Activated CD8-positive, alpha-beta memory T cell treated with anti-CD3 and anti-CD28 coated beads for 48 hours (primary cell): ENCODE data around the gene SORCS2.

ENCODE experiments used
- DNase-seq, 3 experiments: peaks; one replicate each; pipeline ENCODE4 v3.0.0-alpha.2; 2020; ENCODE audit warnings: low read depth in 2 of 3, low spot score in 2 of 3

SORCS2 gene

DNA sequence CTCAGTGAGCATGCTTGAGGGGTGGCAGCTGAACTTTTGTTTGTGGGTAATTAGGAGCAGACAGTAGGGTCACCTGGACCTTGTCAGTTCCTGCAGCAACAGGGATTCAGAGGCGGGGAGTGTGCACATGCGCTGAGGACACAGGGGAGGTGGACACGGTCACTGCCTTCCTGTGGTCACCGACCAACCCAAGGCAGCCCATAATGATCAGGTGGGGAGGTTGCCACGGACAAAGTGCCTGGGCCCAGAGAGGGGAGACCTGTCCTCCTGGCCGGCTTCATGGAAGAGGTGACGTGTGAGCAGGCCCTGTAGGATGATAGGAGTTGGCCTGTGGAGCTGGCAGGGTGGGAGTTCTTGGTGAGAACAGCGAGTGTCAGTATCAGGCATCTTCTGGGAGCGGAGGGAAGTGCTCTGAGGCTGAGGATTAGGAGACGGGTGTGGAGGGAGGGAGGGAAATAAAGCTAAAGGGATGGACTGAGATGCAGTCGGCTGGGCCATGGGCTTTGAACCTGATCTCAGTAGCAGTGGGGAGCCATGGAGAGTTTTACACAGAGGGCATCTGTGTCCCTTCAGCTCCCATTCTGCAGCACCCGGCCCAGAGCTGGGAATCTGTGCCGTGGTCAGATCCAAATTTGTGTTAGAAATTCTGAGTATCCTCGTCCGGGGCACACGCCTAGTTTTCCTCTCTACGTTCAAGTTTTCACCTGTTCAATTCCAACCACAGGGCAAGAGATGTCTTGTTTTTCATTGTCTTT lies 142.4 kb downstream of the SORCS2 start:
- no peak for DNase-seq

DNA sequence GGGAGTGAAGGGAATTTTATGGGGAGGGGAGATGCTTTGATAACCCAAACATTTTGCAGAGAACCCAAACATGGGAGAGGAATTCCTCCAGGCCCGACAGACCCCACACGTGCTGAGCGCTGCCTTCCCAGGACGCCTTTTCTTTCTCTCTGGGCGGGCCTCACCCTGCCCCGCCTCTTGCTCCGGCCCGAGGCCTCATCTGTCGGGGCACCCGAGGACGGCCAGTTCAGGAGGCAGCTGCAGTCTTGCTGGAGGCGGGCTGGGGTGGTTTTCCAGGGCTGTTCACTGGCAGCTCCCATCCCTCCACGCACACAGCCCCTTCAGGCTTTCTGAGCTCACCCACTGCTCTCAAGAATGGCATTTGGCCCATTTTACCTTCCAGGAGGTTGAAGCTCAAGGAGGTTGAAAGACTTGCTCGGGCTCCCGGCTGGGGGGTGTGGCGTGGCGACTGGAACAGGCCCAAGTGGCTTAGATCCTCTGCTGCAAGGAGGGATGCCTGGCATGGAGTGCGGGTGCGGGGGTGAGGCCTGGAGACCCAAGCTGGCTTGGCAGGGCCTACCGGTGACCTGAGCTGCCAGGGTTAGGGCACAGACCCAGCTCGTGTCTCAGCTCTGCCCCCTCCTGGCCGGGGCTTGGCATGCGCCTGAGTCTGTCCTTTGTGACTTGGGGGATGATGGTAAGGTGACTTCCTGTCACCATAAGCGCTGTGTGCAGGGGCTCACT lies 143.2 kb downstream of the SORCS2 start:
- DNase-seq, result peak; percentile 29 to 44 (median 38)

DNA sequence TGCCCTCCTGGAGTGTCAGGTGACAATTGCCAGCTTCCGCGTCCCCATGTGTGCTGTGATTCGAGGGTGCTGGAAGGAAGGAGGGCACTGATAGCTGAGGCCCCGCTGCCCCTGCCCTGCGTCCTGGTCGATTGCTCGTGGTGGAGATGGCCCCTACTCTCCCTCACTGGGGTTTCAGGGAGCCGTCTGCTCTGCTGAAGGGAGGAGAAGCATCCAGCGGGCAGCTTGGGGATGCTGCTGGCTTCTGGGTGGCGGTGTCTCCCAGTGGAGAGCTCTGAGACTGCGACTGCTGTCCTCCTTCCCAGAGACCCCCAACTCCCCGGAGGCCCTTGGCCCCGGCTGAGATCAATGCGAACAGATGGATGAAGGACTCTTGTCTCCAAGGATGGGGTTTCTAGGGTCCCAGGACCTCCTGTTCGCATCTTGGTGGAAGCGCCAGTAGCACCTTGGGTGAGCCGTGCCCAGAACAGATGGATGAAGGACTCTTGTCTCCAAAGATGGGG lies 143.8 kb downstream of the SORCS2 start:
- no peak for DNase-seq

DNA sequence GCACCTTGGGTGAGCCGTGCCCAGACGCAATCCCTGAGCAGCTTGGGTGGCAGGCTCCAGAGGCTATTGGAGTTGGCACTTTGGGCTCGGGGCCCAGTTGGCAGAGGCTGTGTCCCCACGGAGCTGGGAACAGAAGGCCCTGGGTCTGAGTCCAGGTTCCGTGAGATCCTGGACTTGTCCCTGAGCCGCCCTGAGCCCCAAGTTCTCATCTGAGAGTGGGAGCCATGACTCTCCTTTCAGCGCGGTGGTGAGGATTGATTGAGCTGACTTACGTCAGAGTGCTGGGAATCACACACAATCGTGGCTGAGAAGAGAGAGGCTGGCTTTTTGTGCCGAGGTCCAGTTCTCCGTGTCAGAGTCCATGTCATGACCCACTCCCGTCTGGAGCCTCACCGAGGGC lies 144.4 kb downstream of the SORCS2 start:
- no peak for DNase-seq

DNA sequence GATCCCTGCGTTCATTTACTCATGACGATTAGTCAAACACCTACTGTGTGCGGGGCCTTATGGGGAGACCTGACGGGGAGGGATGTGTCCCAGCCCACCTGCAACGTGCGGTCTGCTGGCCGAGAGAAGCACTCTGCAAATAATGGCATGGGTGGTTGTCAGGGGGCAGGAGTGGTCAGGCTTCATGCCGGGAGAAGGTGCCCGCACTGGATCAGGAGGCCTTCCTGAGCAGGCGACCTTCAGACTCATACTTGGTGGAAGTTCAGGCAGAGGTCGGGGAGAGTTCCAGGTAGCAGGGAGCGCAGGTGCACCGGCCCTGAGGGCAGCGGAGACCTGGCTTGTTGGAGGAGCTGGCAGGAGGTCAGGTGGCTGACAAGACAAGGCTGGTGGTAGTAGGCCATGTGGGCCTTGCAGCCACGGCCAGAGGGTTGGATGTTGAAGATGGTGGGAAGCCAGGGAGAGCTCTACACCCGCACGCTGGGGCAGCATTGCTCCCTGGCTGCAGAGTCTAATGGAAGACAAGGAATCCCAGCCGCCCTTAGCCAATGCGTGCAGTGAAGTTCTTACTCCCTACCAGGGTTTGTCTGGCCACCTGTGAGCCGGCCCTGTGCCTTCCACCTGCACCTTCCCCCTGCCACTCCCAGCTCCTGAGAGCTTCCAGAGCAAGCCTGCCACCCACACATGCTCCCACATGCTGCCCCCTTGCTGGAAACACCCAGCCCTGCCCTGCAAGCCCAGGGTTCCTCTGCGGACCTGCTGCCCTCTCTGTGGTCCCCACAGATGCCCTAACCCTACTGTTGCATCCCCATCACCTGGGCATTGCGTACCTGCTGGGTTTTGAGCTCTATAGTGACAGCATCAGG lies 145.1 kb downstream of the SORCS2 start:
- no peak for DNase-seq

DNA sequence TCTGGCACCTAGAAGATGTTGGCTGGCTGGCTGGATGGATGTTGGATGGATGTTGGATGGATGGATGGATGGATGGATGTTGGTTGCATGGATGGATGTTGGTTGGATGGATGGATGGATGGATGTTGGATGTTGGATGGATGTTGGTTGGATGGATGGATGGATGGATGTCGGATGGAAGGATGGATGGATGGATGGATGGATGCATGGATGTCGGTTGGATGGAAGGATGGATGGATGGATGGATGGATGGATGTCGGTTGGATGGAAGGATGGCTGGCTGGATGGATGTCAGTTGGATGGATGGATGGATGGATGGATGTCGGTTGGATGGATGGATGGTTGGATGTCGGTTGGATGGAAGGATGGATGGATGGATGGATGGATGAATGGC lies 145.7 kb downstream of the SORCS2 start:
- DNase-seq, result no peak

DNA sequence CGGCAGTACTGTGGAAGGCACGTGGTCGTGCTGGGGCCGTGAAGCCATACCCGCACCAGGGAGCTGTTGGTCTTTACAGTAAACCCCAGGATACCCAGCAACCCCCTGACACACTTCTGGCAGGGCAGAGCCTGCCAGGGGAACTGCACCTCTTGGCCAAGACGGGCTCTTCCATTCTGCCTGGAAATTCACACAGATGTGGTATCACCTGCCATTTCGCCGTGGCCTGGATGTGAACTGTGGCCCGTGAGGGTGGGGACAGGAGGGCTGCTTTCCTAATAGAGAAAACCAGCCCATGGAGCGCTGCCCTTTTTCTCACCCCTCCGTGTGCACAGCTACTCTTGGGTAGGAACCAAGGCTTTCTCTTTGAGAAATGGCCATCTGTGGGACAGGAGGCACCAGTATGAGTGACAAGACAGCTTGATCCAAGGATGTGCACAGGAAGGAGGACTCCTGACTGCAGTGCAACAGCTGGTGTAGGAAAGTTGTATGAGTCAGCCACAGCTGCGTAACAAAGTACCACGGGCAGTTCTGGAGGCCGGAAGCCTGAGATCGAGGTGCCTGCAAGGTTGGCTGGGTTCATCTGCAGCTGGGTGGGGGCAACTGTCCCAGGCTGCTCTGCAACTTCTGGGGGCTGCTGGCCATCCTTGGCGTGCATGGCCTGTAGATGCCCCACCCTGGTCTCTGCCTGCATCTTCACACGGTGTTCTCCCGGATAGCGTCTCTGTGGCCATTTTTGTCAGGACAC lies 146.7 kb downstream of the SORCS2 start:
- DNase-seq, result no peak

DNA sequence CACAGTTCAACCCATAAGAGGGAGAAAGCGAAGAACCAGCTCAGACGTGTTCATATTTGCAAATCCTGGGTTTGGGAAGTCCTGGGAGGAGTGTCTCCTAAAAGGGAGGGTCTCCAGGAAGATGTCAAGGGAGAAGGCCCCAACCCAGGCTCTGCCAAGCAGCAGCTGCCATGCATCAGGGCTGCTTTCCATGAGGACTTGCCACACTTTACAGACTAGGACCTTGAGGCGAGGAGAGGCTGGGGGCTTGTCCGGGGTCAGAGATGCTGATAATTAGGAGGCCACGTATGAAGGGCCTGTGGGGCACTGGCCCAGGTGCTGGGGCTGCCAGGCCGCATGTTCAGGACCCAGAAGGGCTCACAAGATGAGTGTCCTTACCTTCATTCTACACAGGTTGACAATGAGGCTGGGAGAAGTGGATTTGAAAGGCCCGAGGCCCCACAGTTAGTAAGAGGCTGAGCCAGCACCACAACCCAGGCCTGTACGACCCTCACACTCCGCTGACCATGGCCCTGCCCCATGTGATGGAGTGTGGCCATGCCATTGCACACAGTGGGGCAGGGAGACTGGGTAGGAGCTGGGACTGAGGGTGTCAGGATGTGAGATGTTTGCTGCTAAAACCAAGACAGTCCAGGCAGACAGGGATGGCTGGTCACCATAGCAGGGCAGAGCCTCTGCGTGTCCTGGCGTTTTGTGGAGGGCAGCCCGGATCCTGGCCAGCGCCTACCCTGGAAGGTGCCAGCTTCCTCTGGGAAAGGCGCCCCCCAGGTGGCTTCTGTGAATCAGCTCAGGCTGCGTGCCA lies 147.6 kb downstream of the SORCS2 start:
- DNase-seq, result no peak

DNA sequence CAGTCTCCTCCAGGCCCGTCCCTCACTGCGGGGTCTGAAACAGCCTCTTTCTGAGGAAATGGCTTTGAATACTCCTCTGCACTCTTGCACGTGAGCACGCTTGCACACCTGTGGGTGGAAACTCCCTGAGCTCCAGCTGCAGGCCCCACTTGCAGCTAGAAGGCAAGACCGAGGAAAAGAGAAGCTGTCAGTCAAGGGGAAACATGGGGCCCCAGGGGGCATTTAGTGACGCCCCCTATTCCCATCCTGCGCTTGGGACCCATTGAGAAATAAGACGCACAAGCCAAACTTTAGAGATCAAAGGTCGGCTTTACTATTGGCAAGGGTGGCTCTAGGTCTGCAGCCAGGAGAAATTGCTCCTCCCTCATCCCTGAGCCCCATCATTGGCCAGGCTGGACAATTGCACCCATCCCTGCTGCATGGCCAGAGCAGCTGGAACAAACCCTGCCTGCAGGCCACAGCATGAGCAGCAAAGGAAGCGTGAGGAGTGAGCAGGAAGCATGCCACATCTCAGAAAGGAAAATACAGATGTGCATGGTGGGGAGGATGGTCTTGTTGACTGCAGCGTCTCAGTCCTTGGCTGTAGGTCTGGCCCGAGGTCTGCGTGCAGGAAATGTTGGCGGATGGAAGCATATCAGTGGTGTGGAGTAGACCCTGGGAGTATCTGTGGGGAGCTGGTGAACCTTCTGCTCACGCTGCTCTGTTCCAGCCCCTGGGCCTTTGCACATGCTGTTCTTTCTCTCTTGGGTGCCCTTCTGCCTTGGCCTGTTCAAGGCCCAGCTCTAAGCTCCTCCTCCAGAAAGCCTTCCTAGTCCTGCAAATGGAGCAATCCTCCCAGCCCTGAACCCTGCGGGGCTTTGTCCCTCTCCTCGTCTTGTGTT lies 148.5 kb downstream of the SORCS2 start:
- no peak for DNase-seq

DNA sequence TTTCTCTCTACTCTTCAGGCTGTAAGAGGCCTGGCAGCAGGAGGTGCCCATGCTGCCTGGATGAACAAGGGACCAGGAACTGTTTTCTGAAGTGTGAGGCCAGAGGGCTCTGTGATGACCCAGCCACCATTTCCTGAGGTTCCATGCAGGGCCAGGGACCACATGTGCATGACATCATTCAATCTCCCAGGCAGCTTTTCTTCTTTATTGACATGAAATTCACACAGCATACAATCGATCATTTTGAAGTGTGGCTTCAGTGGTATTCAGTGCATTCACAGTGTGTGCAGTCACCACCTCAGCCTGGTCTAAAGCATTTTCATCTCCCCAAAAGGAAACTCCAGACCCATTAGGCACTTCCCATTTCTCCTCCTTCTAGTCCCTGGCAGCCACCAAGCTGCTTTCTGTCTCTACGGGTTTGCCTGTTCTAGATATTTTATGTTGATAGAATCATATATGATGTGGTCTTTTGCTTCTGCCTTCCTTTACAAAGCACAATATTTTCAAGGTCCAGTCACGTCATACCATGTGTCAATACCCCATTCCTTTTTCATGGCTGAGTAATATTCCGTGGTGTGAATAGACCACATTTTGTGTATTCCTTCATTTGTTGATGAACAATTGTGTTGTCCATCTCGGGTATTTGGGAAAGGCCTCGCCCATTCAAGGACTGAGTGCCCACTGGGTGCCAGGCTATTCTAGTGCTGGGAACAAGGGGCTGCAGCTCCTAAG lies 149.3 kb downstream of the SORCS2 start:
- DNase-seq, result no peak

DNA sequence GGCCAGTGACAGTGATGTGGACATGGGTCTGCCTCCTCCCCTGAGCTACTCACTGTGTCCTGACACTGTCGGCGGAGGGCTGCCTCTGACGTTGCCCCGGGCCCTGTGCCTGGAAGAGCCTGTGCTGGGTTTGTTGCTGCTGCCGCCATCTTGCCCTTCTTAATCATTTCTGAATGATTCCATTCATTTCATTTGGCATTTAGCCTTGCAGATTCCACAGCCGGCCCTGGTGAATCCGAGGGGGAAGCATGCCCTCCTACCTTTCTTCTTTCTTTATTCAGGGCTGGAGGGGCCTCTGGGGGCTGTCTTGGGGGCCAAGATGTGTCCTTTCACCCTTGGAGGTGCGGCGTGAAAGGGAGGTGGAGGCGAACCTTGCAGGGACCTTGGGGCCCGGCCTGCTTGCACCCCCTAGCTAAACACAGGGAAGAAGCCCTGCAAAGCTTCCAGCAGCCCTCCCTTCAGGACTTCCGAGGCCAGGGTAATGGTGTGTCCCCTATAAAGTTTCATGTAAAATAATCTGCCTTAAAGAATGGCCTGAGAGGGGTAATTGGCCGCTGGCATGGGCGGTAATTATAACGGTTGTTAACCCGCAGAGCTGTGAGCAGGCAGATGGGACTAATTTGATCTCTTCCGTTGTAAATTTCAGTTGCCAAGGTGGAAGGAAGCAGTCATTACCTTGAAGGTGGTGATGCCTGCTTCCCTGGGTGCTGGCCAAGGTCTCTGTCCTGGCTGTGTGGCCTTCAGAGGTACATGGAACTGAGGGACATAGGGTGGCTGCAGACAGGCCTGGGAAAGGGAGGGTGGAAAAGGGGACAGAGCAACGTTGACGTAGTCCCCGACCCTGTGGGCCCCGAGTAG lies 150.1 kb downstream of the SORCS2 start:
- DNase-seq, result no peak

DNA sequence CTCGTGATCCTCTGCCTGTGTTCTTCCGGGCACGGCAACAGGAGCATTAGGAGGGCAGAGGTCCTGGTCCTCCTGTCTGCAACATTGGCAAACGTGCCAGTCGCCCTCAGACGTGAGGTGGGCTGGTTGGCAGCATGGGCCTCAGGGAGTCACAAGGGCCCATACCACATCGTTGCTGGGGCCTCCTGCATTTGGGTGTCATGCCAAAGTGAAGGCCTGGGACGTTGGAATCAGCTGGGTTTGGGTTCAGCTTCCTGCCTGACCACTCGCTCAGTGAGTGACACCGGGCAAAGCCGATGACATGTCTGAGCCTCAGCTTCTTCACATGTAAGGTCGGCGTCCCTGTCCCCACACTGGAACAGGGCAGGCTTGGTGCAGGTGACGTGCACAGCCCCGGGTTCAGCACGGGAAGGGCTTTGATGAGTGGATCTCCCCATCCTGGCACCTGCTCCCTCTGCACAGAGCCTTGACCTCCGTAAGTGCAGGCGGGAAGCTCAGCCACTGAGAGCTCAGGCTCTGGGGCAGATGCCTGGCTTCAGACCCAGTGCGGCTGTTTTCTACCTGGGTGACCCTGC lies 150.8 kb downstream of the SORCS2 start:
- DNase-seq, result no peak

DNA sequence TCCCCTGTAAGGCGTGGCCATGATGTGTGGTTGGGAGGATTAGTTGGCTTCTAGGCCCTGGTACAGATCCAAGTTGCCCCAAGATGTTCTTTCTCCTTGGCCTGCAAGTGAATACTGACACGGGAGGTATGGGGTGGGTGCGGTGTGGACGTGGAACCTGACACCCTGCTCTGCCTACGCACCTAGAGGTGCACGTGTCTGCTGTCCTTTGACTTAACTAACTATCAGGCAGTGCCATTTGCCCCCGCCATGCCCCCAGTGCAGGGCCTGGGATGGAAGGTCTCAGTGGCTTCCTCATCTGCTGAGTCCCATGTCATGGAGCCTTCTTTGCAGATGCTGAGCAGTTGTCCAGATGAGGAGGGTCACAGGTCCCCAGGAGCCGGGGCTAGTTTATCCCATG lies 151.6 kb downstream of the SORCS2 start:
- no peak for DNase-seq

DNA sequence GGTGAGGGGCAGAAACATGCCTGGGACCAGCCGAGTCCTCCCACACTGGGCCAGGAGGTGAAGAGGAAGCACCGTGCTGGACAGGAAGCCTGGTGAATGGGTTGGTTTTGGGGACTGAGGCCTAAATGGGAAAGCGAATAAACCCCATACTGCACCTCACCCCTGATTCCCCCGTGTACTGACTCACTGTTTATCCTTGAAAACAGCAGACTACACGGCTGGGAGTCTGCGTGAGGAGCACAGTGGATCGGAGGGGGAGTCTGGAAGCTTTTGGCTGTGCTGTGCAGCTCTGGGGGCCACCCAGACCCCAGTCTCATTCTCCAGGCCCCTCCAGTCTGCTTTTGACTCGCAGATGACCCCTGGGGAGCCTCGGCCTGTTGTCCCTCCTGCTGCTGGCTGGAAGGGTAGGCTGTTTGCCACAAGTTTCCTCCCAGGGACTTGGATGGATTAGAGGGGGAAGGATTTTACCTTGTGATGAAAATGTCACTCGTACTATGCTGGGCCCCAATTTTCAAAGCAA lies 152.4 kb downstream of the SORCS2 start:
- no peak for DNase-seq

DNA sequence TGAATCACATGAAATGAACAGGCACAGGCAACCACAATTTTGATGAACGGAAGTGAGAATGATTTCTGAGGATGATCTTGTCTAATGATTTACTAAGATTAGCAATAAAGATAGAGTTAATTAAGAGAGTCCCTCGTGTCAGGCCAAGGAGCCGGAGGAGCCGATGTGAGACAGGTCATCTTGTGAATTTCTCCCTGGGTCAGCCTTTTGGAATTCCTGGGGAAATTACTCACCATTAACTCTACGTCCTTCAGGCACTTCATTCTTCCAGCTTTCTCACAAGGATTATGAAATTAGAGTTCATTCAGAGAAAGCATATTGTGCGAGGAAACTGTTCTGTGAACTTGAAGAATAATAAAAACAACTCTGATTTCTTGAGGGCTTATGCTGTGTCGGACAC lies 155.6 kb downstream of the SORCS2 start:
- DNase-seq, result no peak

DNA sequence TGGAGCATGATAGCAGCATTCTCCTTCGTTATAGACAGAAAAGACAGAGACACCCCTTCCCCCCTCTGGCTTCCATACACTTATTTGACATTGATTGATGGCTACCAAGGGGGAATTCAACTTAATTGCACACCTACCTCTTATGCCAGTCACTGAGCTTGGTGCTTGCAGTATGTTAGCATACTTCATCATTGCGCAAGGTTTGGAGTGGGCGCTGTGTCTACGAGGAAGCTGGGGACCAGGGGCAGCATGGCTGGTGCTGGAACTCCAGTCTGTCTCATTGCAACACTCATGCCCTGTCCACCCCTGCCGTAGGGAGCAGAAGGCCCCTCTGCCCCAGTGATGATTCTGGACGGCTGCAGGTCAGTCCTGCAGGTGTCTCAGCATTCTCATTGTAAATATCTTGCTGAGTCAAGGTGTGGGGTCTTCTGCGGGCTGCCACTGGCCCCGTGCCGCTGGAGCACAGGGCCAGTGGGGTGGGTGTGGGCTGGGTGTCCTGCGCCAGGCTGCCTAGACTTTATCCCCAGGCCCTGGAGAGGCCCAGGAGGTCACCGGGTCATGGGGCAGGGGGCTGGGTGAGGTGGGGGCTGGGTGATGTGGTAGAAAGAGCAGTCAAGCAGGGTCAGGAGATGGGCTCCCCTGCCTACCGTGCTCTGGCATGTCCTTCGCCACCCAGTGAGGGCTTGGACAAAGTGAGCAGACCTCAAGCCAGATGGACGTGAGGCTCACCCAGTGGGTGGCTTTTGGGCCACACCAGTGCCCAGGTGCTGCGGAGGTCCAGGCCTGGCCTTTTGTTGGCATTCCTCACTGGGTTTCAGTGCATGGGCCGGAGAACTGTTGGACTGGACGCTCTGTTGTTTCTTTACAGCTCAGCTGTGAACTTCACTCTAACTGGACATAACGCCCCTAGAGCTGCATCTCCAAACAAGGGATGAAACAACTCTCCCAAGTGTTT lies 156.9 kb downstream of the SORCS2 start:
- no peak for DNase-seq
